Calu3 (cell line): Measurements from ENCODE around the gene SOX15. TPM values are rescaled to one million over a fixed set of nuclear protein-coding genes. Genes with fewer than 3 reads are reported as not detected.
A peak's percentile ranks its signal among the peaks of the same experiment; 100 is the strongest.

Experiments used
- BruUV-seq: library from RNA; stranded (reverse); fragments of 400-500 nt; replicated peaks from 2 replicates; lab custom pipeline; 2021; lab: Mats Ljungman, UMichigan
- CTCF ChIA-PET: fragments of 300-600 bp; sonication (Branson Sonifier 250); formaldehyde crosslinking; loops from one replicate; lab custom pipeline; 2022; ENCODE audit warnings: antibody characterized with exemption; lab: Charles Lee
- DNase-seq: peaks from one replicate; pipeline ENCODE4 v3.0.0; 2022
- H3K27ac Mint-ChIP-seq: one replicate; pipeline ENCODE4 v1.8.0; 2022; ENCODE audit warnings: mixed read lengths; ENCODE audit not compliant: unreplicated experiment
- H3K27me3 Mint-ChIP-seq: one replicate; pipeline ENCODE4 v1.8.0; 2022; ENCODE audit warnings: mixed read lengths; ENCODE audit not compliant: unreplicated experiment
- H3K36me3 Mint-ChIP-seq: one replicate; pipeline ENCODE4 v1.8.0; 2022; ENCODE audit warnings: mild to moderate bottlenecking, moderate library complexity, mixed read lengths; ENCODE audit not compliant: insufficient read depth, unreplicated experiment
- H3K4me1 Mint-ChIP-seq: one replicate; pipeline ENCODE4 v1.8.0; 2022; ENCODE audit warnings: mild to moderate bottlenecking, low read depth, mixed read lengths; ENCODE audit not compliant: unreplicated experiment
- H3K4me3 Mint-ChIP-seq: one replicate; pipeline ENCODE4 v1.8.0; 2022; ENCODE audit warnings: mild to moderate bottlenecking, low read depth, moderate library complexity, mixed read lengths; ENCODE audit not compliant: unreplicated experiment
- H3K9me3 Mint-ChIP-seq: one replicate; pipeline ENCODE4 v1.8.0; 2022; ENCODE audit warnings: low read depth, mixed read lengths; ENCODE audit not compliant: unreplicated experiment
- intact Hi-C: fragments of 100-400 bp; cut with micrococcal nuclease; formaldehyde crosslinking; loops from one replicate; pipeline ENCODE4 v1.10.0; 2022; ENCODE audit not compliant: unreplicated experiment
- total RNA-seq: library from RNA; stranded (reverse); gene quantifications from 2 replicates; pipeline ENCODE4 v1.2.3, GENCODE V29; 2022
- TF ChIP-seq, protein P1 (sequence below): fragments of 200-600 bp; IDR thresholded peaks from one replicate; pipeline ENCODE4 v1.8.0; 2022; ENCODE audit warnings: antibody characterized with exemption; ENCODE audit not compliant: unreplicated experiment

Gene SOX15
- total RNA-seq, 1 experiment from 2014 or later = not detected

DNA sequence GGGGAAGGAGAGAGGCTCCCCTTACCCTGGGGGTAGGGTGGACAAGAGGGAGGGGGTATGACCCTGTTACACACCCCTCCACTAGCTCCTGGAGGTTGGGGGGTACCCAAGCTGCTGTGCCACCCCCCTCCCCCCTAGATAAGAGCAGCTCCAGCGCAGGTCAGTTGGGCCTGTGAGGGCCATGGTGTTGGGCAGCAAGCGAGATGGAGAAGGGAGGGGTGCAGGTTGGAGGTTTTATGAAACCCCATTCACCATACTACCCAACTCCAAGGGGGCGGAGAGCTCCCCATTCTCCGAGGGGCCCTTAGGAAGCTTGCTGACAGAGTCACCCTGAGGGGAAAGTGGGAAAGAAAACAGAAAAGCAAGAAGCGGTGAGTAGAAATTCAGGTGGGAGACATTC lies 1.7 kb upstream of the SOX15 start:
- no peak overlapping the region for H3K27ac Mint-ChIP-seq

DNA sequence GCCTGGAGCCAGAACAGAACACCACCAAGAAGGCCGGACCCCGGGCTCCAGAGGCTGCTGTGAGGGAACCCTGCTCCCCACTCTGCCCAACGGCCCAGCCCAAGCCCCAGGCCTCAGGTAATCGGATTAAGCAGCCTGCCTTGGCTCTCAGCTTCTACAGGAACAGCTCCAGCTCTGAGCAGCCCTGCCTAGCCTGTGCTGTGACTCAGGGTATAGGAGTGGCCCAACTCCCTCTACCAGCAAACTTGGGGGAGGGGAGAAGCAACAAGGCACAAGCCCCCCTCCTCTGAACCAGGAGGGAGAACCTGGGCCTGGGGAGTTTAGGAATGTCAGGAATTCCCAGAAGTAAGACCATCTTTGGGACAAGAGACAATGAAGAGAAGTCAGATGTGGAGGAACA lies 849 bp upstream of the SOX15 start:
- peaks cover 52% of the 10 kb centered on the region for H3K36me3 Mint-ChIP-seq
- peak overlapping the region; percentile 6 for H3K27ac Mint-ChIP-seq
- TF ChIP-seq, protein P1, sequence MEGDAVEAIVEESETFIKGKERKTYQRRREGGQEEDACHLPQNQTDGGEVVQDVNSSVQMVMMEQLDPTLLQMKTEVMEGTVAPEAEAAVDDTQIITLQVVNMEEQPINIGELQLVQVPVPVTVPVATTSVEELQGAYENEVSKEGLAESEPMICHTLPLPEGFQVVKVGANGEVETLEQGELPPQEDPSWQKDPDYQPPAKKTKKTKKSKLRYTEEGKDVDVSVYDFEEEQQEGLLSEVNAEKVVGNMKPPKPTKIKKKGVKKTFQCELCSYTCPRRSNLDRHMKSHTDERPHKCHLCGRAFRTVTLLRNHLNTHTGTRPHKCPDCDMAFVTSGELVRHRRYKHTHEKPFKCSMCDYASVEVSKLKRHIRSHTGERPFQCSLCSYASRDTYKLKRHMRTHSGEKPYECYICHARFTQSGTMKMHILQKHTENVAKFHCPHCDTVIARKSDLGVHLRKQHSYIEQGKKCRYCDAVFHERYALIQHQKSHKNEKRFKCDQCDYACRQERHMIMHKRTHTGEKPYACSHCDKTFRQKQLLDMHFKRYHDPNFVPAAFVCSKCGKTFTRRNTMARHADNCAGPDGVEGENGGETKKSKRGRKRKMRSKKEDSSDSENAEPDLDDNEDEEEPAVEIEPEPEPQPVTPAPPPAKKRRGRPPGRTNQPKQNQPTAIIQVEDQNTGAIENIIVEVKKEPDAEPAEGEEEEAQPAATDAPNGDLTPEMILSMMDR = no peak
- H3K27me3 Mint-ChIP-seq = no peaks in the 10 kb centered on the region
- H3K4me3 Mint-ChIP-seq = no peak overlapping the region
- CTCF ChIA-PET = no interaction called here
- no TSS peak for BruUV-seq
- H3K4me1 Mint-ChIP-seq = no peaks in the 10 kb centered on the region
- intact Hi-C loops = no loop called here
- no peaks in the 10 kb centered on the region for H3K9me3 Mint-ChIP-seq
- no peak for DNase-seq

More for the DNA sequence above, 1.7 kb upstream of the SOX15 start:
- H3K4me3 Mint-ChIP-seq = no peak overlapping the region
- DNase-seq = no peak
- no peaks in the 10 kb centered on the region for H3K27me3 Mint-ChIP-seq
- H3K36me3 Mint-ChIP-seq = peaks cover 56% of the 10 kb centered on the region
- H3K4me1 Mint-ChIP-seq = no peaks in the 10 kb centered on the region
- CTCF ChIA-PET = no interaction called here
- TF ChIP-seq, protein P1 = no peak
- no TSS peak for BruUV-seq
- H3K9me3 Mint-ChIP-seq = no peaks in the 10 kb centered on the region
- intact Hi-C loops = no loop called here

DNA sequence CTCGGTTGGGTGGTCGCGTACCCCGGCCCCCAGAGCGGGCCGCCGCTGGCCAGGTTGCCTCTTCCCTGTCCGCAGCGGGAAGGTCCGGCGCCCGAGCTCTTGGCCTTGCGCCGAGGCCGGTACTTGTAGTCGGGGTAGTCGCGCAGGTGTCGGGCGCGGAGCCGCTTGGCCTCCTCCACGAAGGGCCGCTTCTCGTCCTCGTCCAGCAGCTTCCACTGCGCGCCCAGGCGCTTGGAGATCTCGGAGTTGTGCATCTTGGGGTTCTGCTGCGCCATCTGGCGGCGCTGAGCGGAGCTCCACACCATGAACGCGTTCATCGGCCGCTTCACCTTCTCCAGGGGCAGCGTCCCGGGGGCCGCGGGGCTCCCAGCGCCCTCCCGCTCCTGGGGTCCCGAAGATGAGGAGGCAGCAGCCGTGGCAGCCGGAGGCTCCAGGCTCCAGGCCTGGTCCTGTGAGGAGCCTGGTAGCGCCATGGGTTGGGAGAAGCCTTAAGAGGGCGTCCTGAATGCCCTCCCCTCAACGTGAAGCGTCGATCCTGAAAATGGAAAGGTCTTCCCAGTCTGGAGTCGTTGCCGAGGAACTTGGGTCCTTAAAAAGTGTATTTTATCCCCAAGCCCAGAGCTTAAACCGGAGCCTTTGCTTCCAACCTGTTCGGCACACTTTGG lies 558 bp downstream of the SOX15 start:
- no TSS peak for BruUV-seq
- no peak for DNase-seq
- Mint-ChIP-seq H3K4me1 (no peaks in the 10 kb centered on the region), H3K27ac (no peak overlapping the region), H3K27me3 (no peaks in the 10 kb centered on the region), H3K36me3 (peaks cover 51% of the 10 kb centered on the region), H3K4me3 (no peak overlapping the region), H3K9me3 (no peaks in the 10 kb centered on the region)
- TF ChIP-seq, protein P1 = no peak
- CTCF ChIA-PET = no interaction called here
- intact Hi-C loops = no loop called here

DNA sequence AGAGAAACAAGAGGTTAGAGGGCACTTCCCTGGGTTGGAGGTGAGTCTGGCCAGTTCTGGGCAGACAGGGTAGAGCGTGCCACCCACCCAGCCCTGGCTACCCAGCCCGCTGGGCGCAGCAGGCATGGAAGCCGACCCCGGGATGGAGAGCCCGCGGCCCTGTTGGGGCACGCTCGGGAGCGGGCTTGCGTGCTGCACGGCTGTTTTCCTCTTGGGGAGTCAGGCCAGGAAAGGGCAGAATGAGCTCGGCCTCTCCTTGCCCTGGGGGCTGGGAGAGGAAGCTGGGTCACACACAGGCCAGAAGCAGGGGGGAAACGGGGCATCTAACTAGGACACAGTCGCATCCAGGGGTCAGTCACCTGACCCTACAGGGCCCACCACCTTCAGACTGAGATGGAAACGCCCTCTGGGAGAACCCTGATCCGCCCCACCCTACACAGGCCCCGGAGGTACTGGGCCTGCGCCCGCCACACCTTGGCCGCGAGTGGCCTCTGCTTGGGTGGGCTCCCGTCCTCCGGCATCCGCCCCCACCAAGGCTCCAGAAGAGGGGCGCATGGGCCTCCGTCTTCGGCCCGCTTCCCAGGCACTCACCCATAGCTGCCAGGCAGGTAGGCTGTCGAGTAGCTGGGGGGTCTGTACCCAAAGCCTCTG lies 1.2 kb downstream of the SOX15 start:
- no peak overlapping the region for H3K27ac Mint-ChIP-seq
- no peak overlapping the region for H3K4me3 Mint-ChIP-seq
- CTCF ChIA-PET = no interaction called here
- DNase-seq = no peak
- no peaks in the 10 kb centered on the region for H3K27me3 Mint-ChIP-seq
- BruUV-seq = no TSS peak
- no peaks in the 10 kb centered on the region for H3K9me3 Mint-ChIP-seq
- H3K36me3 Mint-ChIP-seq = peaks cover 51% of the 10 kb centered on the region
- intact Hi-C loops = no loop called here
- TF ChIP-seq, protein P1 = no peak
- no peaks in the 10 kb centered on the region for H3K4me1 Mint-ChIP-seq
